Neuronal stem cell (in vitro differentiated cells): ENCODE data around the gene NFKB2.
A peak's percentile ranks its signal among the peaks of the same experiment; 100 is the strongest.

ENCODE experiments used
- DNase-seq: peaks from one replicate; pipeline ENCODE4 v3.0.0-alpha.2; 2013; ENCODE audit warnings: low spot score
- H2AFZ ChIP-seq: one replicate; pipeline ENCODE4 v1.6.1; 2013; ENCODE audit warnings: mild to moderate bottlenecking, low read length, inconsistent platforms
- H2AK5ac ChIP-seq: 2 replicates; pipeline ENCODE4 v1.6.1; 2013; ENCODE audit warnings: low read depth, mild to moderate bottlenecking, inconsistent platforms, low read length, moderate library complexity, mixed read lengths
- H2BK120ac ChIP-seq: 2 replicates; pipeline ENCODE4 v1.6.1; 2013; ENCODE audit warnings: low read depth, mild to moderate bottlenecking, inconsistent platforms, low read length, moderate library complexity, mixed read lengths
- H2BK12ac ChIP-seq: one replicate; pipeline ENCODE4 v1.6.1; 2013; ENCODE audit warnings: low read length, inconsistent platforms
- H2BK15ac ChIP-seq: 2 replicates; pipeline ENCODE4 v1.6.1; 2013; ENCODE audit warnings: mild to moderate bottlenecking, low read length, inconsistent platforms, mixed read lengths
- H2BK5ac ChIP-seq: one replicate; pipeline ENCODE4 v1.6.1; 2013; ENCODE audit warnings: inconsistent platforms, mild to moderate bottlenecking, low read length, moderate library complexity
- H3K14ac ChIP-seq: one replicate; pipeline ENCODE4 v1.6.1; 2013; ENCODE audit warnings: low read length, inconsistent platforms
- H3K18ac ChIP-seq: 2 replicates; pipeline ENCODE4 v1.6.1; 2013; ENCODE audit warnings: low read length, inconsistent platforms
- H3K23ac ChIP-seq: 2 replicates; pipeline ENCODE4 v1.6.1; 2013; ENCODE audit warnings: low read depth, mild to moderate bottlenecking, mixed read lengths, low read length, inconsistent platforms; ENCODE audit not compliant: poor library complexity
- H3K27ac ChIP-seq: replicated peaks from 3 replicates; pipeline ENCODE4 v1.5.1; 2013; ENCODE audit warnings: low read length, inconsistent platforms
- H3K27me3 ChIP-seq, 3 experiments: 2 replicates each; pipeline ENCODE4 v1.6.1; 2013; ENCODE audit warnings: low read length in 3 of 3, mild to moderate bottlenecking in 2 of 3, inconsistent platforms in 1 of 3, low read depth in 1 of 3, mixed read lengths in 1 of 3, moderate library complexity in 1 of 3; ENCODE audit not compliant: control insufficient read depth in 3 of 3, insufficient read depth in 3 of 3
- H3K36me3 ChIP-seq, 2 donors: replicated peaks in 1 of 2; 2 replicates each; pipeline ENCODE4 v1.6.1; 2013; ENCODE audit warnings: low read length in 2 of 2; ENCODE audit not compliant: control insufficient read depth in 2 of 2, insufficient read depth in 2 of 2
- H3K4ac ChIP-seq: 2 replicates; pipeline ENCODE4 v1.6.1; 2013; ENCODE audit warnings: inconsistent platforms, mild to moderate bottlenecking, low read length, moderate library complexity
- H3K4me1 ChIP-seq, 2 donors: 1 replicate in 1 of 2; 2 replicates in 1 of 2; pipeline ENCODE4 v1.6.1; 2013; ENCODE audit warnings: low read length in 2 of 2, low read depth in 1 of 2; ENCODE audit not compliant: control insufficient read depth in 2 of 2, insufficient read depth in 1 of 2
- H3K4me2 ChIP-seq: one replicate; pipeline ENCODE4 v1.6.1; 2013; ENCODE audit warnings: mild to moderate bottlenecking, low read length, inconsistent platforms; ENCODE audit not compliant: insufficient read depth, poor library complexity, severe bottlenecking
- H3K4me3 ChIP-seq, 2 donors: 2 replicates each; pipeline ENCODE4 v1.5.1; 2013; ENCODE audit warnings: low read length in 2 of 2, mild to moderate bottlenecking in 2 of 2, inconsistent platforms in 1 of 2, moderate library complexity in 1 of 2
- H3K79me1 ChIP-seq: one replicate; pipeline ENCODE4 v1.6.1; 2013; ENCODE audit warnings: low read depth, mild to moderate bottlenecking, inconsistent platforms, low read length, moderate library complexity
- H3K9ac ChIP-seq: one replicate; pipeline ENCODE4 v1.6.1; 2013; ENCODE audit warnings: mild to moderate bottlenecking, low read depth, low read length, inconsistent platforms; ENCODE audit not compliant: poor library complexity
- H3K9me3 ChIP-seq, 2 donors: replicated peaks in 1 of 2; 2 replicates each; pipeline versions ENCODE3 to v1.6.1; 2013; ENCODE audit warnings: low read length in 2 of 2, mild to moderate bottlenecking in 2 of 2, inconsistent platforms in 1 of 2, low read depth in 1 of 2, mixed read lengths in 1 of 2, moderate library complexity in 1 of 2; ENCODE audit not compliant: control insufficient read depth in 2 of 2, insufficient read depth in 1 of 2
- H4K8ac ChIP-seq: one replicate; pipeline ENCODE4 v1.6.1; 2013; ENCODE audit warnings: low read depth, mild to moderate bottlenecking, inconsistent platforms, low read length, moderate library complexity
- H4K91ac ChIP-seq: one replicate; pipeline ENCODE4 v1.6.1; 2013; ENCODE audit warnings: low read length, low read depth, mild to moderate bottlenecking, inconsistent platforms; ENCODE audit not compliant: poor library complexity
- WGBS, 2 donors: extraction: QIAGEN DNeasy Blood & Tissue Kit; methylation state at CpG; one replicate each; pipeline ENCODE4 v1.1.7; 2013; ENCODE audit warnings: missing lambda C conversion rate in 2 of 2, mixed read lengths in 1 of 2; ENCODE audit not compliant: insufficient read length in 2 of 2, insufficient replicate concordance in 1 of 2; ENCODE audit errors: extremely low coverage in 2 of 2; 5-methylcytosine and 5-hydroxymethylcytosine counted together

NFKB2 gene

GRCh38 chr10:102408728-102409603, 13.5 kb downstream of the NFKB2 start:
- peak overlapping the region; percentile 78 for H2AFZ ChIP-seq
- no CpG with 5 or more reads among the region's 103 CpGs for WGBS, 2 donors
- no peak overlapping the region for H3K4ac ChIP-seq
- peaks cover 0 to 20% of the 10 kb centered on the region in 2 donors for H3K36me3 ChIP-seq
- peak overlapping the region; percentile 49 for H2AK5ac ChIP-seq
- peak overlapping the region; percentile 78 for H3K4me2 ChIP-seq
- no peak overlapping the region for H4K8ac ChIP-seq
- H3K9me3 ChIP-seq, result peaks cover 0 to 9% of the 10 kb centered on the region in 2 donors
- no peak overlapping the region for H3K14ac ChIP-seq
- peak overlapping the region; percentile 20 for H3K23ac ChIP-seq
- no peaks in the 10 kb centered on the region for H3K79me1 ChIP-seq
- peak overlapping the region; percentile 47 to 81 for H3K4me3 ChIP-seq
- DNase-seq, result no peak
- H3K4me1 ChIP-seq, result peaks cover 39 to 53% of the 10 kb centered on the region in 2 donors
- H3K27ac ChIP-seq, result no peak overlapping the region
- peak overlapping the region; percentile 88 for H2BK15ac ChIP-seq
- H3K9ac ChIP-seq, result peak overlapping the region; percentile 73
- H2BK5ac ChIP-seq, result no peak overlapping the region
- H3K18ac ChIP-seq, result peak overlapping the region; percentile 78
- no peak overlapping the region for H2BK120ac ChIP-seq
- H3K27me3 ChIP-seq, result peaks cover 0 to 49% (median 22%) of the 10 kb centered on the region in 3 experiments
- H2BK12ac ChIP-seq, result no peak overlapping the region
- no peak overlapping the region for H4K91ac ChIP-seq

GRCh38 chr10:102409604-102410428, 14.3 kb downstream of the NFKB2 start:
- no peak overlapping the region for H3K4ac ChIP-seq
- H2BK12ac ChIP-seq, result no peak overlapping the region
- peak overlapping the region; percentile 78 for H3K4me2 ChIP-seq
- no CpG with 5 or more reads among the region's 24 CpGs for WGBS, 2 donors
- H3K4me1 ChIP-seq, result peaks cover 44 to 62% of the 10 kb centered on the region in 2 donors
- H3K36me3 ChIP-seq, result peaks cover 0 to 13% of the 10 kb centered on the region in 2 donors
- peak overlapping the region; percentile 86 for H3K18ac ChIP-seq
- H2BK15ac ChIP-seq, result peak overlapping the region; percentile 88
- H3K23ac ChIP-seq, result peak overlapping the region; percentile 20
- H2BK5ac ChIP-seq, result peak overlapping the region; percentile 69
- DNase-seq, result no peak
- peaks cover 0 to 9% of the 10 kb centered on the region in 2 donors for H3K9me3 ChIP-seq
- H3K4me3 ChIP-seq, result peak overlapping the region; percentile 47 to 81
- H3K27ac ChIP-seq, result no peak overlapping the region
- H3K27me3 ChIP-seq, result peaks cover 0 to 49% (median 22%) of the 10 kb centered on the region in 3 experiments
- H2BK120ac ChIP-seq, result no peak overlapping the region
- H4K8ac ChIP-seq, result no peak overlapping the region
- no peak overlapping the region for H4K91ac ChIP-seq
- peak overlapping the region; percentile 10 for H3K14ac ChIP-seq
- H3K79me1 ChIP-seq, result no peaks in the 10 kb centered on the region
- H3K9ac ChIP-seq, result peak overlapping the region; percentile 53
- peak overlapping the region; percentile 49 for H2AK5ac ChIP-seq
- peak overlapping the region; percentile 78 for H2AFZ ChIP-seq

- peak overlapping the region; percentile 53 for H3K9ac ChIP-seq
- peak overlapping the region; percentile 69 for H2BK5ac ChIP-seq
- no CpG with 5 or more reads among the region's 48 CpGs for WGBS, 2 donors
- H3K14ac ChIP-seq, result peak overlapping the region; percentile 12
- H3K4me3 ChIP-seq, result peak overlapping the region in 1 of 2 donors; percentile 64
- H3K18ac ChIP-seq, result peak overlapping the region; percentile 89
- peak overlapping the region; percentile 78 for H2BK15ac ChIP-seq
- H2BK12ac ChIP-seq, result peak overlapping the region; percentile 79
- peak overlapping the region; percentile 82 for H3K23ac ChIP-seq
- peak overlapping the region; percentile 41 for H4K91ac ChIP-seq
- H2AK5ac ChIP-seq, result no peak overlapping the region
- H3K4ac ChIP-seq, result no peak overlapping the region
- H3K27me3 ChIP-seq, result peaks cover 0 to 49% (median 22%) of the 10 kb centered on the region in 3 experiments
- H2AFZ ChIP-seq, result no peak overlapping the region
- no peaks in the 10 kb centered on the region for H3K79me1 ChIP-seq
- H3K9me3 ChIP-seq, result peaks cover 0 to 9% of the 10 kb centered on the region in 2 donors
- peaks cover 45 to 66% of the 10 kb centered on the region in 2 donors for H3K4me1 ChIP-seq
- DNase-seq, result no peak
- no peak overlapping the region for H4K8ac ChIP-seq
- H2BK120ac ChIP-seq, result no peak overlapping the region
- H3K27ac ChIP-seq, result no peak overlapping the region
- peak overlapping the region; percentile 67 for H3K4me2 ChIP-seq
- H3K36me3 ChIP-seq, result peaks cover 0 to 17% of the 10 kb centered on the region in 2 donors
Measured at GRCh38 chr10:102410429-102411073, 15.0 kb downstream of the NFKB2 start.
